SJCRH30 (cell line): ENCODE measurements around the gene LENG1. TPM values are rescaled to one million over a fixed set of nuclear protein-coding genes. Genes with fewer than 3 reads are reported as not detected.
"Not testable (repeated sequence)": the region's sequence is repeated elsewhere in the genome, so short reads cannot be mapped to it uniquely, and the experiment has no call there.

Experiments used
- DNase-seq, 2 experiments: peaks; one replicate each; pipeline ENCODE4 v3.0.0-alpha.2; 2015 to 2020
- H3K27ac ChIP-seq: fragments of 250-450 bp; sonication (Bioruptor Pico); 2 replicates; pipeline ENCODE4 v1.5.1; 2020; ENCODE audit warnings: mild to moderate bottlenecking, moderate library complexity
- H3K27me3 ChIP-seq: fragments of 250-450 bp; sonication (Bioruptor Pico); 2 replicates; pipeline ENCODE4 v1.5.1; 2020; ENCODE audit warnings: mild to moderate bottlenecking, moderate library complexity
- H3K36me3 ChIP-seq: fragments of 250-450 bp; sonication (Bioruptor Pico); 2 replicates; pipeline ENCODE4 v1.5.1; 2020; ENCODE audit warnings: mild to moderate bottlenecking, moderate library complexity
- H3K4me1 ChIP-seq: fragments of 250-450 bp; sonication (Bioruptor Pico); 2 replicates; pipeline ENCODE4 v1.5.1; 2020; ENCODE audit warnings: mild to moderate bottlenecking, moderate library complexity
- H3K4me3 ChIP-seq: fragments of 250-450 bp; sonication (Bioruptor Pico); 2 replicates; pipeline ENCODE4 v1.5.1; 2020; ENCODE audit warnings: mild to moderate bottlenecking, moderate library complexity
- H3K9me3 ChIP-seq: fragments of 250-450 bp; sonication (Bioruptor Pico); replicated peaks from 2 replicates; pipeline ENCODE4 v1.5.1; 2020; ENCODE audit warnings: mild to moderate bottlenecking, moderate library complexity
- total RNA-seq: library from RNA; depleted of rRNA; stranded (reverse); fragments of >200 nt; shearing (Covaris generic); gene quantifications from 2 replicates; pipeline ENCODE4 v1.2.3, GENCODE V29; 2014

LENG1 gene
- total RNA-seq, 1 experiment from 2014 or later: 5.6 TPM

- DNase-seq: peak; percentile 62 to 70
- peaks cover 5% of the 10 kb centered on the region; the same call in 1 of the 2 replicates for H3K36me3 ChIP-seq
- no peak overlapping the region for H3K4me3 ChIP-seq
- H3K27ac ChIP-seq: no peak overlapping the region
- H3K9me3 ChIP-seq: no peaks in the 10 kb centered on the region
- H3K4me1 ChIP-seq: peaks cover 2% of the 10 kb centered on the region; the same call in 1 of the 2 replicates
- H3K27me3 ChIP-seq: no peaks in the 10 kb centered on the region
Measured at GRCh38 chr19:54179921-54180461, 20.5 kb upstream of the LENG1 start.

GRCh38 chr19:54179262-54179852 lies 19.8 kb upstream of the LENG1 start:
- no peak overlapping the region for H3K27ac ChIP-seq
- DNase-seq: no peak
- H3K9me3 ChIP-seq: no peaks in the 10 kb centered on the region
- no peaks in the 10 kb centered on the region for H3K27me3 ChIP-seq
- H3K4me1 ChIP-seq: peaks cover 2% of the 10 kb centered on the region; the same call in 1 of the 2 replicates
- H3K36me3 ChIP-seq: peaks cover 5% of the 10 kb centered on the region; the same call in 1 of the 2 replicates
- H3K4me3 ChIP-seq: no peak overlapping the region

- peaks cover 5% of the 10 kb centered on the region; the same call in 1 of the 2 replicates for H3K36me3 ChIP-seq
- no peak overlapping the region for H3K4me3 ChIP-seq
- peaks cover 2% of the 10 kb centered on the region; the same call in 1 of the 2 replicates for H3K4me1 ChIP-seq
- DNase-seq: peak in 1 of 2 experiments; percentile 49
- H3K27me3 ChIP-seq: no peaks in the 10 kb centered on the region
- H3K27ac ChIP-seq: no peak overlapping the region
- no peaks in the 10 kb centered on the region for H3K9me3 ChIP-seq
Measured at GRCh38 chr19:54178581-54179261, 19.2 kb upstream of the LENG1 start.

- no peaks in the 10 kb centered on the region for H3K27me3 ChIP-seq
- DNase-seq: no peak
Measured at GRCh38 chr19:54173951-54174834, 14.7 kb upstream of the LENG1 start.

DNA sequence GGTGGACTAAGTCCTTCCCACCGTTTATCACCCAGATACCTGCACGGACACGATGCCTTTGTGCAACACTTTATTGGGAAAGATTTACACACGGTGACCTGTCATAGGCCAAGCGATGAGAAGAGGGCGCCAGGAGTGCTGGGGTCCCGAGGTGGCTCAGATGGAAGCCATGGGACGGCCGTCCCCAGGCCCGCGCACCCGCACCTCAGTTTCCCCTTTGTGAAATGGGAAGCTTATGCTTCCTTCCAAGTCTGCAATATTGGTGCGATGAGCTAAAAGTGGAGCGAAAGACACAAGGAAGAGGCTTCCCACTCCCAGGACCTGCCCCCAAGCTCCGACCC lies 13.8 kb upstream of the LENG1 start:
- H3K27me3 ChIP-seq: no peaks in the 10 kb centered on the region
- H3K9me3 ChIP-seq: no peaks in the 10 kb centered on the region
- peaks cover 4% of the 10 kb centered on the region; the same call in 1 of the 2 replicates for H3K36me3 ChIP-seq
- H3K4me1 ChIP-seq: no peaks in the 10 kb centered on the region
- DNase-seq: no peak
- H3K4me3 ChIP-seq: no peak overlapping the region
- H3K27ac ChIP-seq: no peak overlapping the region

More at GRCh38 chr19:54173951-54174834, 14.7 kb upstream of the LENG1 start:
- Histone ChIP-seq H3K4me1 (no peaks in the 10 kb centered on the region), H3K4me3 (no peak overlapping the region), H3K27ac (no peak overlapping the region), H3K9me3 (no peaks in the 10 kb centered on the region), H3K36me3 (peaks cover 5% of the 10 kb centered on the region; the same call in 1 of the 2 replicates)

DNA sequence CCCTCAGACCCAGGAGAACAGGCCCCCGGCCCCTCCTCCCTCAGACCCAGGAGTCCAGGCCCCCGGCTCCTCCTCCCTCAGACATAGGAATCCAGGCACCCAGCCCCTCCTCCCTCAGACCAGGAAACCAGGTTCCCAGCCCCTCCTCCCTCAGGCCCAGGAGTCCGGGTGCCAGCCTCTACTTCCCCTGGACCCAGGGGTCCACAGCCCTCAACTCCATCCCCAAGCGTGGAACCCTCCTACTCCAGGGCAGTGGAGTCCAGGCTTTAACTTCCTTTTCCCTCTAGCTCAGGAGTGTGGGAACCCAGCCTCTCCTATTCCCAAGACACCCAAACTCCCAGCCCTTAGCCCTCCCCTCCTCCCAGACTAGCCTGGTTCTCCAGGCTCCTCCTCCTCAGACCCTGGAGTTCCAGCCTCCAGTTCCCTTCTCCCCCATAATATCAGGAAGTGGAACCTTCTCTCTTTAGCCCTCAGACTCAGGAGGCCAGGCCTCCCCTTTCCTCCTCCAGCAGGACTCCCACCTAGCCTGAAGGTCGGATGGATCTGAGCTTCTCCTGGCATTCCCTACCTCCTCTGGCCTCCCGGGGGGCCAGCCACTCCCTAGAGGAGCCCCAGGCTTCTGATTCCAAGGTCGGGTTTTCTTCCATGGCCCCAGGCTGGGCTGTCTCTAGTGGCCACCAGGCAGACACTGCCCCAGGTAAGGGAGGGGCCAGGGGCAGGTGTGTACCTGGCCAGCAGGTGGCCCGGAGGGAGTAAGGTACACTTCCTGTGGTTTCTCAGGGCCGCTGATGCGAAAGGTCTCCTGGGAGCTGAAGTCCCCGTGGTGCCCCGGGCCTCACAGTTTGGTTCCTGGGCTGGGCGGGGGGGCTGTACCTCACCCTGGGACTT lies 13.2 kb upstream of the LENG1 start, which contains the start of gene TMC4:
TMC4 (minus strand) TSS at position 690 of the 888 bp plus-strand sequence; CDS start at position 647, 43 bp downstream.
- H3K27ac ChIP-seq: no peak within 1 kb of the TSS
- H3K9me3 ChIP-seq: no peaks in the 10 kb centered on the region
- no peaks in the 10 kb centered on the region for H3K27me3 ChIP-seq
- no peaks in the 10 kb centered on the region for H3K36me3 ChIP-seq
- DNase-seq: no peak
- H3K4me1 ChIP-seq: no peaks in the 10 kb centered on the region
- no peak within 1 kb of the TSS for H3K4me3 ChIP-seq

DNA sequence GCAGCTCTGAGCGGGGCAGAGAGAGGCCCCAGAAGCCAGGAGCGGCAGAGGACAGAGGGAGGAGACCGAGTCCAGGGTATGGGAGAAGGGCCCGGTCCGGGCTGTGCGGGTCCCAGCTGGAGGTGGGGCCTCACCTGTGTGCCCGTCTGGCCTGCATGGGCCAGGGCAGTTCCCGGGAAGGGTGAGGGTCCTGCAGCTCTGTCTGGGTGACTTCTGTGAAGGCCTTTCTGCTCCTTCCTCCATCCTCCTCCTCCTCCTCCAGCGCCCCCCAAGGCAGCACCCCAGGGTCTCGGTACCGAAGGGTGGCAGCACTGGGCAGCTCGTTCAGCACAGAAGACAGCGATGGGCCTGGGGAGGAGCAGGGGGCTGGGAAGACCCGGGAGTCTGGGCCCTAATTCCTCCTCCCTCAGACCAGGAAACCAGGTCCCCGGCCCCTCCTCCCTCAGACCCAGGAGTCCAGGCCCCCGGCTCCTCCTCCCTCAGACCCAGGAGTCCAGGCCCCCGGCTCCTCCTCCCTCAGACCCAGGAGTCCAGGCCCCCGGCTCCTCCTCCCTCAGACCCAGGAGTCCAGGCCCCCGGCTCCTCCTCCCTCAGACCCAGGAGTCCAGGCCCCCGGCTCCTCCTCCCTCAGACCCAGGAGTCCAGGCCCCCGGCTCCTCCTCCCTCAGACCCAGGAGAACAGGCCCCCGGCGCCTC lies 12.4 kb upstream of the LENG1 start:
- DNase-seq: not testable (repeated sequence)

GRCh38 chr19:54169149-54169740 lies 9.7 kb upstream of the LENG1 start:
- DNase-seq: no peak
- H3K27ac ChIP-seq: no peak overlapping the region
- no peaks in the 10 kb centered on the region for H3K27me3 ChIP-seq
- H3K36me3 ChIP-seq: no peaks in the 10 kb centered on the region
- 0 out of 2 replicates have a peak, but pooled peaks cover 4% of the 10 kb centered on the region for H3K9me3 ChIP-seq
- H3K4me1 ChIP-seq: no peaks in the 10 kb centered on the region
- no peak overlapping the region for H3K4me3 ChIP-seq

More for the DNA sequence above, 12.4 kb upstream of the LENG1 start:
- not testable (repeated sequence) for H3K27me3 ChIP-seq, H3K4me1 ChIP-seq, H3K36me3 ChIP-seq, H3K27ac ChIP-seq, H3K9me3 ChIP-seq, H3K4me3 ChIP-seq

- Histone ChIP-seq H3K4me1 (no peaks in the 10 kb centered on the region), H3K36me3 (no peaks in the 10 kb centered on the region), H3K4me3 (no peak overlapping the region), H3K9me3 (0 out of 2 replicates have a peak, but pooled peaks cover 4% of the 10 kb centered on the region), H3K27me3 (no peaks in the 10 kb centered on the region), H3K27ac (no peak overlapping the region)
- peak; percentile 89 to 93 for DNase-seq
Measured at GRCh38 chr19:54168174-54168917, 8.8 kb upstream of the LENG1 start.

GRCh38 chr19:54165222-54165621 lies 5.7 kb upstream of the LENG1 start:
- 0 out of 2 replicates have a peak, but pooled peaks cover 4% of the 10 kb centered on the region for H3K9me3 ChIP-seq
- H3K4me1 ChIP-seq: no peaks in the 10 kb centered on the region; the same call in 1 of the 2 replicates
- no peaks in the 10 kb centered on the region for H3K36me3 ChIP-seq
- DNase-seq: no peak
- H3K27me3 ChIP-seq: no peaks in the 10 kb centered on the region
- H3K4me3 ChIP-seq: no peak overlapping the region
- no peak overlapping the region for H3K27ac ChIP-seq

DNA sequence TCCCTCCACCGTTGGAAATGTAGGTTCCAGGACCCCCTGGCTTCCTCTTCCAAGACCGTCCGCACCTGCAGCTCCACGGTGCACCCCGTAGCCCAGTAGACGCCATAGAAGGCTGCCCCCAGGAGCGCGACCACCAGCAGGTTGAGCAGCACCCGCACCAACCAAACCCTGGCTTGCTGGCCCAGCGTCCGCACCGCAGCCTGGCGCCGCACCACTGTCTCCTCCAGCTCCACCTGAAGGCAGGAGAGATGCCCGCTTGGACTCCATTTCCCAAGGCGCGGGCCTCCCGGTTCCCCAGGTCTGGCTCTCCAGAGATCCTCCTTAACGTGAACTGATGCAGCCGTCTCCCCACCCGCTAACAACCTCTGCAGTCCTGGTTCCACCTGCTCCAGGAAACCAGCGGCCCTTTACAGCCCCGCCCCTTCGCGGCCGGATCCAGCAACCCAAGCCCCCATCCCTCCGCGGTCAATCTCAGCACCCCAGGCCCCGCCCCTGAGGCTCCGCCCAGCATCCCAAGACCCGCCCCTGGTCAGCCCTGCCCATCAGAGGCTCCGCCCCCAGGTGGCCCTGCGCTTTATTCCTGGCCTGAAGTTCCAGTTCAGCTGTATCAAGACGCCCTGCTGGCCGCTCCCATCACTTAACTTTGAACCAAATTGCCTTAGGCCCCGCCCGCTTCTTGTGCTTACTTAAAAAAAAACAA lies 5.0 kb upstream of the LENG1 start:
- DNase-seq: no peak
- Histone ChIP-seq H3K4me1 (no peaks in the 10 kb centered on the region; the same call in 1 of the 2 replicates), H3K27ac (no peak overlapping the region), H3K27me3 (no peaks in the 10 kb centered on the region), H3K9me3 (0 out of 2 replicates have a peak, but pooled peaks cover 4% of the 10 kb centered on the region), H3K4me3 (no peak overlapping the region), H3K36me3 (no peaks in the 10 kb centered on the region)

- DNase-seq: no peak
- H3K4me1 ChIP-seq: peaks cover 8% of the 10 kb centered on the region
- H3K4me3 ChIP-seq: no peak overlapping the region
- no peaks in the 10 kb centered on the region for H3K36me3 ChIP-seq
- 0 out of 2 replicates have a peak, but pooled peaks cover 4% of the 10 kb centered on the region for H3K9me3 ChIP-seq
- H3K27ac ChIP-seq: no peak overlapping the region
- no peaks in the 10 kb centered on the region for H3K27me3 ChIP-seq
Measured at GRCh38 chr19:54162884-54163283, 3.4 kb upstream of the LENG1 start.
